ENCODE data around the gene CDCA3. TPM values are rescaled to one million over a fixed set of nuclear protein-coding genes. Genes with fewer than 3 reads are reported as not detected.
"Not testable (repeated sequence)": the region's sequence is repeated elsewhere in the genome, so short reads cannot be mapped to it uniquely, and the experiment has no call there.

CDCA3 gene
- 3.1 TPM for total RNA-seq

DNA sequence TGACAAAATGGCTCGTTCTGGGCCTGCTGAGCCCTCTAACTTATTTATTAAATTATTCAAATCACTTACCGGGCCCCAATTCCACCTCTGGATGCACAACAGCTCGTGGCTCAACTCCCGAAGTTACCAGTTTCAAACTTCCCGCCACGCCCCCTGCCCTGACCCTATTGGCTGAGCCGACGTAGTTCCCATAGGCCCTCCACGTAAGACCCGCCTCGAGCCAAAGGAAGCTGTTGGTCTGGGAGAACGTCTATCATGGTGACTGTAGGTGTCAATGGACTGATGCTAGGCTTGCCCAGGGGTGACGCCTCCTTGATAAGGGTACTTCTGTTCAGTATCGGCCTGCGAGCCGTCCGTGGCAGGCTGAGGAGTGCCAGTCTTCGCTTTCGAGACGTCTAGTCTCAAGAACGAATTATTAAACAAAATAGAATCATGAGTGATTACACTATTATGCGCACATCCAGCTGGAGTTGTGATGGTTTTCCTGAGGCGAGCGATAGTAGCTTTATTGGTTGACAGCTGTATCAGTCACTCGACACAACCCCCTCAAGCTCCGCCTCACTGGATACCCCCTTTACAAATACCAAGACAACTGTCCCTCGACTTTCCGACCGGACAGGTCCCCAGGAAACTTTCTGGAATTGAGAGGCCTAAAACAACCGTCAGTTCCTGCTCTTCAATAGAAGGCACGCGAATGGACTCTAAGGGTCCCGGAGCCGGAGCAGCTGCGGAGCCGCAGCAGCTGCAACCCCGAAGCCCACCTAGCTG lies at the start of gene CDCA3:
TSS of gene CDCA3 (minus strand) at position 134 of the 768 bp plus-strand sequence. CDS start 334 bp downstream, outside the sequence.
- Histone ChIP-seq H3K4me1 (ENCODE audit: control insufficient read depth in 3 of 3, insufficient read depth in 3 of 3, low read length in 3 of 3) (peaks cover 19 to 25% (median 23%) of the 10 kb centered on the region in 3 donors), H3K27ac (ENCODE audit: low read depth, low read length) (peak within 1 kb of the TSS; percentile 96), H3K4me3 (ENCODE audit: low read length in 3 of 3) (peak within 1 kb of the TSS; percentile 99), H3K27me3 (ENCODE audit: control insufficient read depth in 3 of 3, insufficient read depth in 3 of 3, low read length in 3 of 3) (no peaks in the 10 kb centered on the region), H3K9me3 (ENCODE audit: control insufficient read depth in 3 of 3, low read length in 3 of 3) (no peaks in the 10 kb centered on the region), H3K9ac (ENCODE audit: low read depth in 1 of 3, low read length in 3 of 3) (peak within 1 kb of the TSS; percentile 79 to 93 (median 92)), H3K36me3 (ENCODE audit: control insufficient read depth in 3 of 3, insufficient read depth in 3 of 3, low read length in 3 of 3) (peaks cover 7 to 13% (median 8%) of the 10 kb centered on the region in 3 donors)

DNA sequence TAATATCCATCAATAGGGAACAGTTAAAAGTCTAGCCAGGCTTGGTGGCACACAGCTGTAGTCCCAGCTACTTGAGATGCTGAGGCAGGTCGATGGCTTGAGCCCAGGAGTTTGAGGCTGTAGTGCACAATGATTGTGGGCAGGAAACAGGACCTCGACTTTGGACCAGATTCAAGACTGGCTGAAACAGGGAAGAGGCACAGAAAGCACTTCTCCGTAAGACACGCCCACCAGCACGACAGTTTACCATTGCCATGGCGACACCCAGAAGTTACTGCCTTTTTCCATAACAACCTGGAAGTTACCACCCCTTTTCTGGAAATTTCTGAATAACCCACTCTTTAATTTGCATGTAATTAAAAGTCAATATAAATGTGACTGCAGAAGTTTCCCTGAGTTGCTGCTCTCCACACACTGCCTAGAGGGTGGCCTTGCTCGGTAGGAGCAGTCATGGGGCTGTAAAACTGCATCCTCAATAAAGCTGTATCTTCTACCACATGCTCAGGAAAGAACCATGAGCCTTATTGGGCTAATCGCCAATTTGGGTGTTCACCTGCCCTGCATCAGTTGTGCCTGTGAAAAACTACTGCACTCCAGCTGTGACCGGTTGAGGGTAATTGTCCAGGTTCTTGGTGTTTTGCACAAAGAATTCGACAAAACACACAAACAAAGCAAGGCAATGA lies 48.9 kb upstream of the CDCA3 start:
- Histone ChIP-seq H3K27me3 (ENCODE audit: control insufficient read depth in 3 of 3, insufficient read depth in 3 of 3, low read length in 3 of 3) (no peaks in the 10 kb centered on the region), H3K4me1 (ENCODE audit: control insufficient read depth in 3 of 3, insufficient read depth in 3 of 3, low read length in 3 of 3) (peaks cover 8 to 11% (median 8%) of the 10 kb centered on the region in 3 donors), H3K4me3 (ENCODE audit: low read length in 3 of 3) (no peak overlapping the region), H3K27ac (ENCODE audit: low read depth, low read length) (peak overlapping the region; percentile 23), H3K36me3 (ENCODE audit: control insufficient read depth in 3 of 3, insufficient read depth in 3 of 3, low read length in 3 of 3) (no peaks in the 10 kb centered on the region), H3K9me3 (ENCODE audit: control insufficient read depth in 3 of 3, low read length in 3 of 3) (no peaks in the 10 kb centered on the region), H3K9ac (ENCODE audit: low read depth in 1 of 3, low read length in 3 of 3) (no peak overlapping the region)

DNA sequence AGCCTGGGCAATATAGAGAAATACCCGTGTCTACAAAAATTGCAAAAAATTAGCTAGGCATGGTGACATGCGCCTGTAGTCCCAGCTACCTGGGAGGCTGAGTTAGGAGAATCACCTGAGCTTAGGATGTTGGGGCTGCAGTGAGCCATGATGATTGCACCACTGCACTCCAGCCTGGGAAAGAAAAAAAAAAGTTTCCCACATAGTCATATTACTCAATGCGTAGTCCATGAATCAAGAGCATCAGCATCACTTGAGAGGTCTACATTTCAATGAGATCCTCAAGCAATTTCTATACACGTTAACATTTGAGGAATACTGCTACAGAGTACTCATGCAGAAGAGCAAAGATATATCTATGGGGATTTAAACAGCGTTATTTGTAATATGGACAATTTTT lies 48.3 kb upstream of the CDCA3 start:
- no peak overlapping the region for H3K4me3 ChIP-seq (ENCODE audit: low read length in 3 of 3)
- H3K9ac ChIP-seq (ENCODE audit: low read depth in 1 of 3, low read length in 3 of 3): no peak overlapping the region
- no peaks in the 10 kb centered on the region for H3K9me3 ChIP-seq (ENCODE audit: control insufficient read depth in 3 of 3, low read length in 3 of 3)
- H3K27ac ChIP-seq (ENCODE audit: low read depth, low read length): no peak overlapping the region
- H3K36me3 ChIP-seq (ENCODE audit: control insufficient read depth in 3 of 3, insufficient read depth in 3 of 3, low read length in 3 of 3): no peaks in the 10 kb centered on the region
- H3K4me1 ChIP-seq (ENCODE audit: control insufficient read depth in 3 of 3, insufficient read depth in 3 of 3, low read length in 3 of 3): peaks cover 4 to 7% (median 4%) of the 10 kb centered on the region in 3 donors
- no peaks in the 10 kb centered on the region for H3K27me3 ChIP-seq (ENCODE audit: control insufficient read depth in 3 of 3, insufficient read depth in 3 of 3, low read length in 3 of 3)

DNA sequence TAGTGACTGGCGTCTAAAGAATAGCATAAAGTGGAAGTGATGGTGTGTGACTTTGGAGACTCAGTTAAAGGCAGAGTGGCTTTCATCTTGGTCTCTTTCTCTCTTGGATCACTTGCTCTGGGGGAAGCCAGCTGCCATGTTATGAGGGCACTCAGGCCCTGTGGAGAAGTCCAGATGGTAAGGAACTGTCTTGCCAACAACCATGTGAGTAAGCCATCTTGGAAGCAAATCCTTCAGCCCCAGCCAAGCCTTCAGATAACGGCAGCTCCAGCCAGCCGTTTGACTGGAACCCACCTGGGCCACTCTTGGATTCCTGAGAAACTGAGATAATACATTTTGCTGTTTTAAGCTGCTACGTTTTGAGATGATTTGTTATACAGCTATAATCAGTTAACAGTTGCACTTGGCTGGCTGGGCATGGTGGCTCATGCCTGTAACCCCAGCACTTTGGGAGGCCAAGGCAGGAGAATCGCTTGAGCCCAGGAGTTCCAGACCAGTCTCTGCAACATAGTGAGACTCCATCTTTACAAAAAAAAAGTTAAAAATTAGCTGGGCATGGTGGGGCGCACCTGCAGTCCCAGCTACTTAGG lies 45.9 kb upstream of the CDCA3 start:
- Histone ChIP-seq H3K9me3 (ENCODE audit: control insufficient read depth in 3 of 3, low read length in 3 of 3) (no peaks in the 10 kb centered on the region), H3K27me3 (ENCODE audit: control insufficient read depth in 3 of 3, insufficient read depth in 3 of 3, low read length in 3 of 3) (no peaks in the 10 kb centered on the region), H3K36me3 (ENCODE audit: control insufficient read depth in 3 of 3, insufficient read depth in 3 of 3, low read length in 3 of 3) (no peaks in the 10 kb centered on the region), H3K4me3 (ENCODE audit: low read length in 3 of 3) (no peak overlapping the region), H3K27ac (ENCODE audit: low read depth, low read length) (no peak overlapping the region), H3K4me1 (ENCODE audit: control insufficient read depth in 3 of 3, insufficient read depth in 3 of 3, low read length in 3 of 3) (no peaks in the 10 kb centered on the region), H3K9ac (ENCODE audit: low read depth in 1 of 3, low read length in 3 of 3) (no peak overlapping the region)

DNA sequence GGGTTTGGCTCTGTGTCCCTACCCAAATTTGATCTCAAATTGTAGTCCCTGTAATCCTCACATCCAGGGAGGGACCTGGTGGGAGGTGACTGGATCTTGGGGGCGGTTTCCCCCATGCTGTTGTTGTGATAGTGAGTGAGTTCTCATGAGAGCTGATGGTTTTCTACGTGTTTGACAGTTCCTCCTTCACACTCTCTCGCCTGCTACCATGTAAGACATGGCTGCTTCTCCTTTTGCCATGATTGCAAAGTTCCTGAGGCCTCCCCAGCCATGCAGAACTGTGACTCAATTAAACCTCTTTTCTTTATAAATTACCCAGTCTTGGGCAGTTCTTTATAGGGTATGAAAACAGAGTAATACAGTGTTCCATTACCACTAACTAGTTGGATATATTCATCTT lies 43.2 kb upstream of the CDCA3 start:
- Histone ChIP-seq H3K4me1 (ENCODE audit: control insufficient read depth in 3 of 3, insufficient read depth in 3 of 3, low read length in 3 of 3) (peaks cover 9 to 13% (median 11%) of the 10 kb centered on the region in 3 donors), H3K27me3 (ENCODE audit: control insufficient read depth in 3 of 3, insufficient read depth in 3 of 3, low read length in 3 of 3) (no peaks in the 10 kb centered on the region), H3K4me3 (ENCODE audit: low read length in 3 of 3) (no peak overlapping the region), H3K36me3 (ENCODE audit: control insufficient read depth in 3 of 3, insufficient read depth in 3 of 3, low read length in 3 of 3) (no peaks in the 10 kb centered on the region), H3K9ac (ENCODE audit: low read depth in 1 of 3, low read length in 3 of 3) (no peak overlapping the region), H3K9me3 (ENCODE audit: control insufficient read depth in 3 of 3, low read length in 3 of 3) (no peaks in the 10 kb centered on the region), H3K27ac (ENCODE audit: low read depth, low read length) (no peak overlapping the region)

DNA sequence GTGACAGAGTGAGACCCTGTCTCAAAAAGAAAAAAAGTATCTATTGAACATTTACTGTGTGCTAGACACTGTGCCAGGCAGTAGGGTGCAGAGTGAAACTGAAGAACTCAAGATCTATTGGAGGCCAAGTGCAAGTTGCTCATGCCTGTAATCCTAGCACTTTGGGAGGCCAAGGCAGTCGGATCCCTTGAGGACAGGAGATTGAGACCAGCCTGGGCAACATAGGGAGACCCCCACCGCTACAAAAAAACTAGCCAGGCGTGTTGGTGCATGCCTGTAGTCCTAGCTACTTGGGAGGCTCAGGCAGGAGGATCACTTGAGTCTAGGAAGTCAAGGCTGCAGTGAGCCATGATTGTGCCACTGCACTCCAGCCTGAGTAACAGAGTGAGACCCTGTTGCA lies 41.6 kb upstream of the CDCA3 start:
- not testable (repeated sequence) for H3K9me3 ChIP-seq (ENCODE audit: control insufficient read depth in 3 of 3, low read length in 3 of 3); H3K4me3 ChIP-seq (ENCODE audit: low read length in 3 of 3); H3K27me3 ChIP-seq (ENCODE audit: control insufficient read depth in 3 of 3, insufficient read depth in 3 of 3, low read length in 3 of 3); H3K9ac ChIP-seq (ENCODE audit: low read depth in 1 of 3, low read length in 3 of 3); H3K27ac ChIP-seq (ENCODE audit: low read depth, low read length); H3K36me3 ChIP-seq (ENCODE audit: control insufficient read depth in 3 of 3, insufficient read depth in 3 of 3, low read length in 3 of 3)
- peaks cover 9 to 13% (median 11%) of the 10 kb centered on the region in 3 donors for H3K4me1 ChIP-seq (ENCODE audit: control insufficient read depth in 3 of 3, insufficient read depth in 3 of 3, low read length in 3 of 3)

DNA sequence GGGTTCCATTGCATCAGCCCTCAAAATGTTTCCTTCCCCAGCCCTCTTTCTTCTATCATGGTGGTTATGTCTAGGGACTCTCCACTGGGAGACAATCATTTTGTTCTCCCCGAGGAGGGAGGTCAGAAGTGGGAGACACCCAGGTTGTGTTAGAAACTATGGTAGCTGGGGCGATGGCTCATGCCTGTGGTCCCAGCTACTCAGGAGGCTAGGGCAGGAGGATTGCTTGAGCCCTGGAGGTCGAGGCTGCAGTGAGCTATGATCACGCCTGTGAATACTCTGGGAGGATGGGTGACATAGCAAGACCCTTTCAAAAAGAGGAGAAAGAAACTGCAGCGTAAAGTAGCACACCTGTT lies 40.5 kb upstream of the CDCA3 start:
- no peaks in the 10 kb centered on the region for H3K27me3 ChIP-seq (ENCODE audit: control insufficient read depth in 3 of 3, insufficient read depth in 3 of 3, low read length in 3 of 3)
- peak overlapping the region; percentile 66 to 89 (median 84) for H3K4me3 ChIP-seq (ENCODE audit: low read length in 3 of 3)

DNA sequence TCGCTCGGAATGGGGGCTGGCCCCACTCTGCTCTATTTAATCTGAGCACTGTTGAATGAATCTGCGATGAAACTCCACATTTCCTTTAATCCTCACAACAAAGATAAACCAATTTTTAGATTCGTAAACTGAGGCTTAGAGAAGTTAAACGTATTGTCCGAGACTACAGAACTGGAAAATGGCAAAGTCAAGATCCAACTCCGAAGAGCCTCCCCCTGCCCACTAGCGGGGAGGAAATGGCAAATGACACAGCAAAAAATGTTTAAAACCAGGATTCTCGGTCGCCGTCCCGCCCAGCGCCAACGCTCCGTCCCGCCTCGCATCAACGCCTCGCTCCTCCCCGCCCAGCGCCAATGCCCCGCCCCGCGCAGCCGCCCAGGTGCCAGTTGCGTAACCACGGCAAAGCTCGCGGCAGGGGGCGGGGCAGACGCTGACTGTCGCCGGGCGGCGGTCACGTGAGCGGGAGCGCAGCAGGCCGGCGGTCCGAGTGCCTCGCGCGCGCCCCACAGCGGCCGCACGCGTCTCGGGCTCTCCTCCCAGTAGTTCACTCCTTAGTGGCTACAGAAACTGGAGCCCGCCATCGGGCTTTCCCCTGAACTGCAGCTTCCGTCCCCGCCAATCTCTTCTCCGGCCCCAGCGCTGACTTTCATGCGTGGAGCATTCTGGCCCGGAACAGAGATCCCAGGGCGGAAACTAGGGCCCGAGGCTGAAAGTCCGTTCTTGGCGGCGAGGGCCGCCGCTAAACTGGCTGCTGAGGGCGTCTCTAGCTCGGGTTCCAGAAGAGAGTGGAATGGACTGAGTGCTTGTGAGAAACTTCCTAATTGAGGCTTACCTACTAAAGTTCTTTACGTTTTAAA lies 39.9 kb upstream of the CDCA3 start:
- H3K27me3 ChIP-seq (ENCODE audit: control insufficient read depth in 3 of 3, insufficient read depth in 3 of 3, low read length in 3 of 3): no peaks in the 10 kb centered on the region
- H3K9me3 ChIP-seq (ENCODE audit: control insufficient read depth in 3 of 3, low read length in 3 of 3): no peaks in the 10 kb centered on the region
- peak overlapping the region; percentile 86 for H3K27ac ChIP-seq (ENCODE audit: low read depth, low read length)
- peaks cover 9 to 13% (median 11%) of the 10 kb centered on the region in 3 donors for H3K4me1 ChIP-seq (ENCODE audit: control insufficient read depth in 3 of 3, insufficient read depth in 3 of 3, low read length in 3 of 3)
- no peaks in the 10 kb centered on the region for H3K36me3 ChIP-seq (ENCODE audit: control insufficient read depth in 3 of 3, insufficient read depth in 3 of 3, low read length in 3 of 3)
- peak overlapping the region; percentile 84 to 89 (median 86) for H3K4me3 ChIP-seq (ENCODE audit: low read length in 3 of 3)
- H3K9ac ChIP-seq (ENCODE audit: low read depth in 1 of 3, low read length in 3 of 3): peak overlapping the region; percentile 84 to 92 (median 84)

More for the DNA sequence above, 40.5 kb upstream of the CDCA3 start:
- peak overlapping the region; percentile 86 for H3K27ac ChIP-seq (ENCODE audit: low read depth, low read length)
- H3K4me1 ChIP-seq (ENCODE audit: control insufficient read depth in 3 of 3, insufficient read depth in 3 of 3, low read length in 3 of 3): peaks cover 9 to 13% (median 11%) of the 10 kb centered on the region in 3 donors
- no peaks in the 10 kb centered on the region for H3K36me3 ChIP-seq (ENCODE audit: control insufficient read depth in 3 of 3, insufficient read depth in 3 of 3, low read length in 3 of 3)
- peak overlapping the region; percentile 76 to 92 (median 84) for H3K9ac ChIP-seq (ENCODE audit: low read depth in 1 of 3, low read length in 3 of 3)
- H3K9me3 ChIP-seq (ENCODE audit: control insufficient read depth in 3 of 3, low read length in 3 of 3): no peaks in the 10 kb centered on the region

DNA sequence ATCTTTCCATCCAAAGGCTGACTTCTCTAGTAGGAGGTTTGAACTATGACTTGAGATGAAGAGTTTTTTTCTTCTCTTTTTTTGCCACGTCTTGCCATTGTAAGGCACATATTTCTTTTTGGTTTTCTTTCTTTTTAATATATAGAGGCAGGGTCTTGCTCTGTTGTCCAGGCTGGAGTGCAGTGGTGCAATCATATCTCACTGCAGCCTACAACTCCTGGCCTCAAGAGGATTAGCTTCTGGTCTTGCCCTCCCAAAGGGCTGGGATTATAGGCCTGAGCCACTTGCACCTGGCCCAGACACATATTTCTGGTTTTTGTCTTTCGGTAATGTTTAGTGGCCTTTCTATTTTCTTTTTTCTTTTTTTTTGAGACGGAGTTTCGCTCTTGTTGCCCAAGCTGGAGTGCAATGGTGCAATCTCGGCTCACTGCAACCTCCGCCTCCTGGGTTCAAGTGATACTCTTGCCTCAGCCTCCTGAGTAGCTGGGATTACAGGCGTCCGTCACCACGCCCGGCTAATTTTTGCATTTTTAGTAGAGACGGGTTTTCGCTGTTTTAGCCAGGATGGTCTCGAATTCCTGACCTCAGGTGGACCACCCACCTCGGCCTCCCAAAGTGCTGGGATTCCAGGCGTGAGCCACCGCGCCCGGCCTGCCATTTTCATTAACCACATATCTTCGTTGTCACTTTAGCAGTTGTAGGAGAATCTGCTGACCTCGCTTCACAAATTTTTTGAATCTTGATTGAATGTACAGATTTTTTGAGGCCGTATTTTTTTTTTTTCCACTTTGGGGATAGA lies 38.9 kb upstream of the CDCA3 start:
- H3K36me3 ChIP-seq (ENCODE audit: control insufficient read depth in 3 of 3, insufficient read depth in 3 of 3, low read length in 3 of 3); H3K9me3 ChIP-seq (ENCODE audit: control insufficient read depth in 3 of 3, low read length in 3 of 3); H3K9ac ChIP-seq (ENCODE audit: low read depth in 1 of 3, low read length in 3 of 3); H3K27me3 ChIP-seq (ENCODE audit: control insufficient read depth in 3 of 3, insufficient read depth in 3 of 3, low read length in 3 of 3); H3K4me3 ChIP-seq (ENCODE audit: low read length in 3 of 3): not testable (repeated sequence)
- H3K27ac ChIP-seq (ENCODE audit: low read depth, low read length): peak overlapping the region; percentile 86
- peaks cover 9 to 13% (median 11%) of the 10 kb centered on the region in 3 donors for H3K4me1 ChIP-seq (ENCODE audit: control insufficient read depth in 3 of 3, insufficient read depth in 3 of 3, low read length in 3 of 3)

Measured in skeletal muscle tissue (tissue), 4 donors.